Measurements from ENCODE around the gene BRS3. TPM values are rescaled to one million over a fixed set of nuclear protein-coding genes. Genes with fewer than 3 reads are reported as not detected.

BRS3 gene
- total and polyA plus RNA-seq, 8 donors: not detected

GRCh38 chrX:136468391-136469103, 19.2 kb upstream of the BRS3 start:
- Histone ChIP-seq H3K9me3 (no peaks in the 10 kb centered on the region), H3K36me3 (no peaks in the 10 kb centered on the region), H3K4me3 (no peak overlapping the region), H3K27me3 (peaks cover 0 to 3% (median 0%) of the 10 kb centered on the region in 3 donors), H3K27ac (no peak overlapping the region), H3K4me1 (no peaks in the 10 kb centered on the region)
- TF ChIP-seq EP300 (IDR thresholded peaks at IDR 0.05) (no peak), POLR2AphosphoS5 (IDR thresholded peaks at IDR 0.05) (no peak), POLR2A (IDR thresholded peaks at IDR 0.05) (no peak)
- TF ChIP-seq, protein P1, sequence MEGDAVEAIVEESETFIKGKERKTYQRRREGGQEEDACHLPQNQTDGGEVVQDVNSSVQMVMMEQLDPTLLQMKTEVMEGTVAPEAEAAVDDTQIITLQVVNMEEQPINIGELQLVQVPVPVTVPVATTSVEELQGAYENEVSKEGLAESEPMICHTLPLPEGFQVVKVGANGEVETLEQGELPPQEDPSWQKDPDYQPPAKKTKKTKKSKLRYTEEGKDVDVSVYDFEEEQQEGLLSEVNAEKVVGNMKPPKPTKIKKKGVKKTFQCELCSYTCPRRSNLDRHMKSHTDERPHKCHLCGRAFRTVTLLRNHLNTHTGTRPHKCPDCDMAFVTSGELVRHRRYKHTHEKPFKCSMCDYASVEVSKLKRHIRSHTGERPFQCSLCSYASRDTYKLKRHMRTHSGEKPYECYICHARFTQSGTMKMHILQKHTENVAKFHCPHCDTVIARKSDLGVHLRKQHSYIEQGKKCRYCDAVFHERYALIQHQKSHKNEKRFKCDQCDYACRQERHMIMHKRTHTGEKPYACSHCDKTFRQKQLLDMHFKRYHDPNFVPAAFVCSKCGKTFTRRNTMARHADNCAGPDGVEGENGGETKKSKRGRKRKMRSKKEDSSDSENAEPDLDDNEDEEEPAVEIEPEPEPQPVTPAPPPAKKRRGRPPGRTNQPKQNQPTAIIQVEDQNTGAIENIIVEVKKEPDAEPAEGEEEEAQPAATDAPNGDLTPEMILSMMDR (IDR thresholded peaks at IDR 0.05): no peak
- peak in 1 of 2 donors; percentile 31 for DNase-seq
- intact Hi-C loops (cut with DNase I; ENCODE audit: low total_unique reads): no loop called here
- 81 to 100% (median 91%) methylated on average over 2 of the region's 2 CpGs for WGBS, 5 donors

- no peaks in the 10 kb centered on the region for H3K4me1 ChIP-seq
- 55 to 89% (median 75%) methylated on average over 3 to 4 of the region's 4 CpGs for WGBS, 5 donors
- no peak overlapping the region for H3K4me3 ChIP-seq
- no peaks in the 10 kb centered on the region for H3K36me3 ChIP-seq
- no peak for DNase-seq
- TF ChIP-seq POLR2AphosphoS5 (IDR thresholded peaks at IDR 0.05) (no peak), EP300 (IDR thresholded peaks at IDR 0.05) (no peak), POLR2A (IDR thresholded peaks at IDR 0.05) (no peak)
- TF ChIP-seq, protein P1 (IDR thresholded peaks at IDR 0.05): no peak
- H3K27ac ChIP-seq: no peak overlapping the region
- H3K9me3 ChIP-seq: no peaks in the 10 kb centered on the region
- H3K27me3 ChIP-seq: peaks cover 0 to 3% (median 0%) of the 10 kb centered on the region in 3 donors
- intact Hi-C loops (cut with DNase I; ENCODE audit: low total_unique reads): no loop called here
Observed at GRCh38 chrX:136473663-136474062, 14.1 kb upstream of the BRS3 start.

DNA sequence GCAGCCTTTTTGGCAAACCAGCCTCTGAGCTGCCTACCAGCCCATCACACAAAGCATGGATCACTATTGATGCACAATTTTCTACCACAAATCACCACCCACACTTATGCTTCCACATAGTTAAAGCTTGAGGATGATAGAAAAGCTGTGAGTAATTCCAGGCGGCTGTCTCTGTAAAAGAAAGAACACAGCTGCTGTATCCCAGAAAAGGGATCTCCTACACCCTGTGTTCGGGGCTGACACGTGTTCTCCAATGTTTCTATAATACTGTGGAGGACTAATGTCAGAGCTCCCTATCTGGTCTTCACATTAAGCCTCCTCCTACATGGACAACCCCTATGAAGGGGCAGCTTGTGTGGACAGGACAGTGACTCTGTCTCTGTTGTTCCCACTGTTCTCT, 12.5 kb upstream of the BRS3 start:
- DNase-seq: no peak
- H3K9me3 ChIP-seq: no peaks in the 10 kb centered on the region
- intact Hi-C loops (cut with DNase I; ENCODE audit: low total_unique reads): no loop called here
- no peak overlapping the region for H3K27ac ChIP-seq
- WGBS, 5 donors: 46 to 64% (median 56%) methylated on average over 3 of the region's 3 CpGs
- H3K4me1 ChIP-seq: no peaks in the 10 kb centered on the region
- H3K36me3 ChIP-seq: no peaks in the 10 kb centered on the region
- H3K27me3 ChIP-seq: peaks cover 0 to 3% (median 0%) of the 10 kb centered on the region in 3 donors
- H3K4me3 ChIP-seq: no peak overlapping the region
- TF ChIP-seq POLR2AphosphoS5 (IDR thresholded peaks at IDR 0.05) (no peak), EP300 (IDR thresholded peaks at IDR 0.05) (no peak), POLR2A (IDR thresholded peaks at IDR 0.05) (no peak)
- TF ChIP-seq, protein P1 (IDR thresholded peaks at IDR 0.05): no peak

- H3K4me3 ChIP-seq: no peak overlapping the region
- no peaks in the 10 kb centered on the region for H3K36me3 ChIP-seq
- TF ChIP-seq, protein P1 (IDR thresholded peaks at IDR 0.05): no peak
- no peak for TF ChIP-seq POLR2AphosphoS5 (IDR thresholded peaks at IDR 0.05)
- TF ChIP-seq EP300 (IDR thresholded peaks at IDR 0.05): no peak
- no peak for TF ChIP-seq POLR2A (IDR thresholded peaks at IDR 0.05)
- no peak overlapping the region for H3K27ac ChIP-seq
- H3K9me3 ChIP-seq: no peaks in the 10 kb centered on the region
- intact Hi-C loops (cut with DNase I; ENCODE audit: low total_unique reads): no loop called here
- WGBS, 5 donors: 77 to 97% (median 89%) methylated on average over 2 of the region's 2 CpGs
- no peaks in the 10 kb centered on the region for H3K4me1 ChIP-seq
- no peaks in the 10 kb centered on the region for H3K27me3 ChIP-seq
- DNase-seq: no peak
Observed at GRCh38 chrX:136476501-136476900, 11.2 kb upstream of the BRS3 start.

All from stomach (tissue), 9 donors.